Esophagus mucosa (tissue), 1 donor: Measurements from ENCODE around the gene TRIOBP. TPM values are rescaled to one million over a fixed set of nuclear protein-coding genes. Genes with fewer than 3 reads are reported as not detected.

Experiments
- ATAC-seq: fragments of 200-7000 bp; cut with Tn5 transposase; one replicate; pipeline ENCODE4 v1.9.1; 2020
- total RNA-seq: library from RNA; stranded (reverse); gene quantifications from one replicate; pipeline ENCODE4 v1.2.4, GENCODE V29; 2023
- donor health status: DM: yes; HTN: yes; CAD: no.

Gene TRIOBP
- total RNA-seq, 1 donor from 2014 or later: 68.3 TPM

GRCh38 chr22:37751449-37752188 is 54.8 kb downstream of the TRIOBP start:
- no peak for ATAC-seq

GRCh38 chr22:37752189-37753087 is 55.6 kb downstream of the TRIOBP start:
- peak; percentile 72 for ATAC-seq

- no peak for ATAC-seq
Measured at GRCh38 chr22:37753746-37754145, 56.9 kb downstream of the TRIOBP start.

- ATAC-seq: no peak
Measured at GRCh38 chr22:37757663-37758062, 60.8 kb downstream of the TRIOBP start.

GRCh38 chr22:37758694-37759093 is 61.8 kb downstream of the TRIOBP start:
- ATAC-seq: no peak

- no peak for ATAC-seq
Measured at GRCh38 chr22:37759281-37759680, 62.4 kb downstream of the TRIOBP start.

- no peak for ATAC-seq
Measured at GRCh38 chr22:37760152-37760551, 63.3 kb downstream of the TRIOBP start.

- ATAC-seq: peak; percentile 62
Measured at GRCh38 chr22:37762389-37762836, 65.6 kb downstream of the TRIOBP start.

GRCh38 chr22:37763012-37763411 is 66.2 kb downstream of the TRIOBP start:
- ATAC-seq: peak; percentile 10

GRCh38 chr22:37763652-37764051 is 66.8 kb downstream of the TRIOBP start:
- no peak for ATAC-seq

- no peak for ATAC-seq
Measured at GRCh38 chr22:37764622-37765021, 67.8 kb downstream of the TRIOBP start.

- ATAC-seq: no peak
Measured at GRCh38 chr22:37765498-37765897, 68.7 kb downstream of the TRIOBP start.

- ATAC-seq: no peak
Measured at GRCh38 chr22:37765953-37766576, 69.2 kb downstream of the TRIOBP start.

- ATAC-seq: no peak
Measured at GRCh38 chr22:37768273-37768672, 71.4 kb downstream of the TRIOBP start.

- no peak for ATAC-seq
Measured at GRCh38 chr22:37769056-37769455, 72.2 kb downstream of the TRIOBP start.

- peak; percentile 64 for ATAC-seq
Measured at GRCh38 chr22:37771081-37771480, 74.2 kb downstream of the TRIOBP start.

- ATAC-seq: no peak
Measured at GRCh38 chr22:37771702-37772427, 75.0 kb downstream of the TRIOBP start.

GRCh38 chr22:37774728-37775127 is 77.9 kb downstream of the TRIOBP start:
- ATAC-seq: no peak

- ATAC-seq: peak; percentile 41
Measured at GRCh38 chr22:37775785-37776638, 79.2 kb downstream of the TRIOBP start.

- ATAC-seq: no peak
Measured at GRCh38 chr22:37776639-37777005, 79.8 kb downstream of the TRIOBP start.

- ATAC-seq: peak; percentile 80
Measured at GRCh38 chr22:37777122-37777687, 80.4 kb downstream of the TRIOBP start.
